ENCODE measurements around the gene BRCA1.

- TF ChIP-seq, protein P1, sequence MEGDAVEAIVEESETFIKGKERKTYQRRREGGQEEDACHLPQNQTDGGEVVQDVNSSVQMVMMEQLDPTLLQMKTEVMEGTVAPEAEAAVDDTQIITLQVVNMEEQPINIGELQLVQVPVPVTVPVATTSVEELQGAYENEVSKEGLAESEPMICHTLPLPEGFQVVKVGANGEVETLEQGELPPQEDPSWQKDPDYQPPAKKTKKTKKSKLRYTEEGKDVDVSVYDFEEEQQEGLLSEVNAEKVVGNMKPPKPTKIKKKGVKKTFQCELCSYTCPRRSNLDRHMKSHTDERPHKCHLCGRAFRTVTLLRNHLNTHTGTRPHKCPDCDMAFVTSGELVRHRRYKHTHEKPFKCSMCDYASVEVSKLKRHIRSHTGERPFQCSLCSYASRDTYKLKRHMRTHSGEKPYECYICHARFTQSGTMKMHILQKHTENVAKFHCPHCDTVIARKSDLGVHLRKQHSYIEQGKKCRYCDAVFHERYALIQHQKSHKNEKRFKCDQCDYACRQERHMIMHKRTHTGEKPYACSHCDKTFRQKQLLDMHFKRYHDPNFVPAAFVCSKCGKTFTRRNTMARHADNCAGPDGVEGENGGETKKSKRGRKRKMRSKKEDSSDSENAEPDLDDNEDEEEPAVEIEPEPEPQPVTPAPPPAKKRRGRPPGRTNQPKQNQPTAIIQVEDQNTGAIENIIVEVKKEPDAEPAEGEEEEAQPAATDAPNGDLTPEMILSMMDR (IDR thresholded peaks at IDR 0.05), result peak in 6 of 12 donors; percentile 11 to 47 (median 35)
- TF ChIP-seq POLR2A (IDR thresholded peaks at IDR 0.05), result peak; percentile 4 to 82
Observed at GRCh38 chr17:43170766-43171585, 45.8 kb upstream of the BRCA1 start, which contains the start of gene NBR1.
